OCI-LY1 (cell line): ENCODE data around the gene NPM1.

Source experiments
- EZH2 ChIP-seq: fragments of 200-600 bp; sonication (generic), shearing (Covaris generic); IDR thresholded peaks from 2 replicates; pipeline ENCODE4 v1.8.0; 2017; ENCODE audit warnings: borderline replicate concordance, mixed run types, mild to moderate bottlenecking, antibody characterized with exemption, low read length, moderate library complexity, mixed read lengths
- TF ChIP-seq, protein P1 (sequence below): fragments of 200-600 bp; sonication (generic), shearing (Covaris generic); IDR thresholded peaks from 2 replicates; pipeline ENCODE4 v1.5.1; 2017; ENCODE audit warnings: mild to moderate bottlenecking, antibody characterized with exemption, low read length, moderate library complexity, mixed read lengths

DNA sequence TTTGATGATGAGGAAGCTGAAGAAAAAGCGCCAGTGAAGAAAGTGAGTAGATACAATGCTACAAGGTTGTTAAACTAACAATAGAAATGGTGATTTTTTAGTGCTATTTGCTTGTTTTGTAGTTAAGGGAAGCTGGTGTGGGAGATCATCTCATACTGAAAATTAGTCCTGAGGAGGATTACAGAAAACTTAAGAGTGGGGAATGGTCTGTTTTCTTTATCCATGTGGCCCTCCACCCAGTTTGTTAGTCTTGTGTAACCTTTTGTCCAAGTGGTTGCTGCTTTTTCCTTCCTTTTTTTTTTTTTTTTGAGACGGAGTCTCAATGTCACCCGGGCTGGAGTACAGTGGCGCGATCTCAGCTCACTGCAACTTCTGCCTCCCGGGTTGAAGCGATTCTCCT, 12.5 kb downstream of the NPM1 start:
- TF ChIP-seq, protein P1, sequence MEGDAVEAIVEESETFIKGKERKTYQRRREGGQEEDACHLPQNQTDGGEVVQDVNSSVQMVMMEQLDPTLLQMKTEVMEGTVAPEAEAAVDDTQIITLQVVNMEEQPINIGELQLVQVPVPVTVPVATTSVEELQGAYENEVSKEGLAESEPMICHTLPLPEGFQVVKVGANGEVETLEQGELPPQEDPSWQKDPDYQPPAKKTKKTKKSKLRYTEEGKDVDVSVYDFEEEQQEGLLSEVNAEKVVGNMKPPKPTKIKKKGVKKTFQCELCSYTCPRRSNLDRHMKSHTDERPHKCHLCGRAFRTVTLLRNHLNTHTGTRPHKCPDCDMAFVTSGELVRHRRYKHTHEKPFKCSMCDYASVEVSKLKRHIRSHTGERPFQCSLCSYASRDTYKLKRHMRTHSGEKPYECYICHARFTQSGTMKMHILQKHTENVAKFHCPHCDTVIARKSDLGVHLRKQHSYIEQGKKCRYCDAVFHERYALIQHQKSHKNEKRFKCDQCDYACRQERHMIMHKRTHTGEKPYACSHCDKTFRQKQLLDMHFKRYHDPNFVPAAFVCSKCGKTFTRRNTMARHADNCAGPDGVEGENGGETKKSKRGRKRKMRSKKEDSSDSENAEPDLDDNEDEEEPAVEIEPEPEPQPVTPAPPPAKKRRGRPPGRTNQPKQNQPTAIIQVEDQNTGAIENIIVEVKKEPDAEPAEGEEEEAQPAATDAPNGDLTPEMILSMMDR: no peak
- TF ChIP-seq EZH2: no peak
